Endometrial microvascular endothelial cells (primary cell): ENCODE measurements around the gene OR2AP1. TPM values are rescaled to one million over a fixed set of nuclear protein-coding genes. Genes with fewer than 3 reads are reported as not detected.

Experiments used
- total RNA-seq: library from RNA; depleted of rRNA; stranded (reverse); fragments of >200 nt; gene quantifications from one replicate; pipeline ENCODE4 v1.2.3, GENCODE V29; 2015; ENCODE audit errors: inconsistent ontology term

The OR2AP1 gene
- total RNA-seq, 1 donor from 2014 or later = not detected

Other genes starting within 250 kb of the OR2AP1 start
- gene OR6C3, start 241.7 kb upstream of the OR2AP1 start, total RNA-seq = not detected
- not detected for gene OR6C75, start 209.5 kb upstream of the OR2AP1 start, total RNA-seq
- gene OR6C65, start 171.9 kb upstream of the OR2AP1 start, total RNA-seq = not detected
- gene OR6C76, start 146.2 kb upstream of the OR2AP1 start, total RNA-seq = not detected
- not detected for gene OR6C2, start 128.4 kb upstream of the OR2AP1 start, total RNA-seq
- gene OR6C70, start 102.3 kb upstream of the OR2AP1 start, total RNA-seq = not detected
- gene OR6C68, start 80.1 kb upstream of the OR2AP1 start, total RNA-seq = not detected
- not detected for gene OR6C4, start 22.9 kb upstream of the OR2AP1 start, total RNA-seq
- gene OR10P1, start 64.4 kb downstream of the OR2AP1 start, total RNA-seq = not detected
- gene ITGA7, start 135.4 kb downstream of the OR2AP1 start, total RNA-seq = not detected
- gene BLOC1S1, start 143.6 kb downstream of the OR2AP1 start, total RNA-seq = 139 TPM
- not detected for gene RDH5, start 147.9 kb downstream of the OR2AP1 start, total RNA-seq
- gene CD63, start 156.5 kb downstream of the OR2AP1 start, total RNA-seq = 847 TPM
- gene GDF11, start 170.7 kb downstream of the OR2AP1 start, total RNA-seq = 5.5 TPM
- 85.2 TPM for gene SARNP, start 245.3 kb downstream of the OR2AP1 start, total RNA-seq
- gene ORMDL2, start 245.6 kb downstream of the OR2AP1 start, total RNA-seq = 44.0 TPM